DOHH2 (cell line): ENCODE results near the gene VSNL1.

Experiments
- EZH2phosphoT487 ChIP-seq: fragments of 200-600 bp; sonication (generic); IDR thresholded peaks from 2 replicates; pipeline ENCODE4 v1.6.1; 2017; ENCODE audit warnings: borderline replicate concordance, mild to moderate bottlenecking, antibody characterized with exemption, low read length, moderate library complexity, mixed read lengths
- TF ChIP-seq, protein P1 (sequence below): fragments of 200-600 bp; sonication (generic); IDR thresholded peaks from one replicate; pipeline ENCODE4 v1.5.1; 2014; ENCODE audit warnings: antibody characterized with exemption, mild to moderate bottlenecking, low read depth, low read length; ENCODE audit not compliant: poor library complexity, severe bottlenecking

DNA sequence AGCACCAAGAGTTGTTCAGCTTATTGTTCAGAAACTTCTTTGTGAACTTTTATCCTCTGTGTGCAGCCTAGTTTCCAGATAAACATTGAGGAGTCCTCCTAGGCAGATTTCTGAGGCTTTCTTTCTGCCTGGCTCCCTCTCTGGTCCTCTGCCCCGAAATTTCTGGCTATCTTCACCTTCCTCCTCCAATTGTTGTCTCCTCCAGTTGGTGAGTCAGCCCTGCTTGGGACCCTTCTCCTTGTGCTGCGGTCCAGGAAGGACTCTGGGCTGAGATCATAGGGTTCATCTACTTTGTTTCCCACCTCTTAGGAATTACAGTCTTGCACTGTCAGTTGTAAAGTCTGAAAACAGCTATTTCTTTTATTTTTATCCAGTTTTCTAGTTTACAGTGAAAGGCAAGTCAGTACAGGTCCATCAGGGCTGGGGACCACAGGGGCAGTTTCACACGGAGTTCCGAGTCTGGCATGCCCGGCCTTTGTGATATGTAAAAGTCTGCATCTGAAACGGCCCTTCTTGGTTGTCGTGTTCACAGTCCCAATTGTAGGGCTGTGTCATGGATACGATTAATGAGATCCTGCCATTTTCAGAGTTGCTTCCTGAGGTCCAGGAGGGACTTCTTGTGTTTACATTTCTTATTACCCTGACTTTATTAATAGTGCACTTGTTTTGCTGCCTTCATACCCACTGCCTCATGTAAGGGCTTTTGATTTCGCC lies 112.3 kb downstream of the VSNL1 start:
- TF ChIP-seq, protein P1, sequence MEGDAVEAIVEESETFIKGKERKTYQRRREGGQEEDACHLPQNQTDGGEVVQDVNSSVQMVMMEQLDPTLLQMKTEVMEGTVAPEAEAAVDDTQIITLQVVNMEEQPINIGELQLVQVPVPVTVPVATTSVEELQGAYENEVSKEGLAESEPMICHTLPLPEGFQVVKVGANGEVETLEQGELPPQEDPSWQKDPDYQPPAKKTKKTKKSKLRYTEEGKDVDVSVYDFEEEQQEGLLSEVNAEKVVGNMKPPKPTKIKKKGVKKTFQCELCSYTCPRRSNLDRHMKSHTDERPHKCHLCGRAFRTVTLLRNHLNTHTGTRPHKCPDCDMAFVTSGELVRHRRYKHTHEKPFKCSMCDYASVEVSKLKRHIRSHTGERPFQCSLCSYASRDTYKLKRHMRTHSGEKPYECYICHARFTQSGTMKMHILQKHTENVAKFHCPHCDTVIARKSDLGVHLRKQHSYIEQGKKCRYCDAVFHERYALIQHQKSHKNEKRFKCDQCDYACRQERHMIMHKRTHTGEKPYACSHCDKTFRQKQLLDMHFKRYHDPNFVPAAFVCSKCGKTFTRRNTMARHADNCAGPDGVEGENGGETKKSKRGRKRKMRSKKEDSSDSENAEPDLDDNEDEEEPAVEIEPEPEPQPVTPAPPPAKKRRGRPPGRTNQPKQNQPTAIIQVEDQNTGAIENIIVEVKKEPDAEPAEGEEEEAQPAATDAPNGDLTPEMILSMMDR, result no peak
- no peak for TF ChIP-seq EZH2phosphoT487
